ENCODE data around the gene MMP24. TPM values are rescaled to one million over a fixed set of nuclear protein-coding genes. Genes with fewer than 3 reads are reported as not detected.
"Not testable (repeated sequence)": the region's sequence is repeated elsewhere in the genome, so short reads cannot be mapped to it uniquely, and the experiment has no call there.

MMP24 gene
- total RNA-seq, 3 donors from 2014 or later: 0.80 to 2.5 (median 0.98) TPM

DNA sequence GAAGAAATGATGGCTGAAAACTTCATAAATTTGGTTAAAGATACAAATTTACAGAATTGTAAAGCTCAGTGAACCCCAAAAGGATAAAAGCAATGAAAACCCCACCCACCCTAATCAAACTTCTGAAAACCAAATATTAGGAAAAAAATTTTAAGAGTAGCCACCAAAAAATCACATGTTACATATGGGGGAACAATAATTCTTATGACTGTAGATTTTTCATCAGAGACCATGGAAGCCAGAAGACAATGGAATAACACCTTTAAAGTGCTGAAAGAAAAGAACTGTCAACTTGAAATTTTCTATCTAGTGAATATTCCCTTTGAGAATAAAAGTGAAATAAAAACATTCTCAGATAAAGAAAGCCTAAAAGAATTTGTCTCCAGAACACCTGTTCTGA, 30.2 kb upstream of the MMP24 start:
- Histone ChIP-seq H3K36me3 (no peaks in the 10 kb centered on the region), H3K4me3 (no peak overlapping the region), H3K27ac (no peak overlapping the region), H3K27me3 (no peaks in the 10 kb centered on the region), H3K9me3 (peaks cover 17 to 22% of the 10 kb centered on the region in 2 donors), H3K4me1 (no peaks in the 10 kb centered on the region)
- intact Hi-C loops (cut with DNase I; ENCODE audit: low total_unique reads): no loop called here
- no peak for DNase-seq (ENCODE audit: low spot score in 2 of 2)
- TF ChIP-seq POLR2A (IDR thresholded peaks at IDR 0.05) (no peak), POLR2AphosphoS5 (IDR thresholded peaks at IDR 0.05) (no peak)
- TF ChIP-seq, protein P1, sequence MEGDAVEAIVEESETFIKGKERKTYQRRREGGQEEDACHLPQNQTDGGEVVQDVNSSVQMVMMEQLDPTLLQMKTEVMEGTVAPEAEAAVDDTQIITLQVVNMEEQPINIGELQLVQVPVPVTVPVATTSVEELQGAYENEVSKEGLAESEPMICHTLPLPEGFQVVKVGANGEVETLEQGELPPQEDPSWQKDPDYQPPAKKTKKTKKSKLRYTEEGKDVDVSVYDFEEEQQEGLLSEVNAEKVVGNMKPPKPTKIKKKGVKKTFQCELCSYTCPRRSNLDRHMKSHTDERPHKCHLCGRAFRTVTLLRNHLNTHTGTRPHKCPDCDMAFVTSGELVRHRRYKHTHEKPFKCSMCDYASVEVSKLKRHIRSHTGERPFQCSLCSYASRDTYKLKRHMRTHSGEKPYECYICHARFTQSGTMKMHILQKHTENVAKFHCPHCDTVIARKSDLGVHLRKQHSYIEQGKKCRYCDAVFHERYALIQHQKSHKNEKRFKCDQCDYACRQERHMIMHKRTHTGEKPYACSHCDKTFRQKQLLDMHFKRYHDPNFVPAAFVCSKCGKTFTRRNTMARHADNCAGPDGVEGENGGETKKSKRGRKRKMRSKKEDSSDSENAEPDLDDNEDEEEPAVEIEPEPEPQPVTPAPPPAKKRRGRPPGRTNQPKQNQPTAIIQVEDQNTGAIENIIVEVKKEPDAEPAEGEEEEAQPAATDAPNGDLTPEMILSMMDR (IDR thresholded peaks at IDR 0.05): no peak

DNA sequence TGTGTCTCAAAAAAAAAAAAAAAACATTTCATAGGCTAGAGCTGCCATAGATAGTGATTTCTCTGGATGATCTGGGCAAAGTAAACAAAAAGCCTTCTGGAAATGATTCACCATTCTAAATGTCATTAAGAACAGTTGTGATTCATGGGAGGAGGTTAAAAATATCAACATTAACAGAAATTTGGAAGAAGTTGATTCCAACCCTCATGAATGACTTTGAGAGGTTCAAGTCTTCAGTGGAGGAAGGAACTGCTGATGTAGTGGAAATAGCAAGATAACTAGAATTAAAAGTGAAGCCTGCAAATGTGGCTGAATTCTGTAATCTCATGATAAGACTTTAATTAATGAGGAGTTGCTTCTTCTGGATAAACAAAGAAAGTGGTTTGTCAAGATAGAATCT, 26.8 kb upstream of the MMP24 start:
- Histone ChIP-seq H3K4me1 (no peaks in the 10 kb centered on the region), H3K36me3 (no peaks in the 10 kb centered on the region), H3K9me3 (peaks cover 17 to 30% of the 10 kb centered on the region in 2 donors), H3K27me3 (no peaks in the 10 kb centered on the region), H3K4me3 (no peak overlapping the region), H3K27ac (no peak overlapping the region)
- intact Hi-C loops (cut with DNase I; ENCODE audit: low total_unique reads): no loop called here
- TF ChIP-seq, protein P1 (IDR thresholded peaks at IDR 0.05): no peak
- TF ChIP-seq POLR2A (IDR thresholded peaks at IDR 0.05) (no peak), POLR2AphosphoS5 (IDR thresholded peaks at IDR 0.05) (no peak)
- no peak for DNase-seq (ENCODE audit: low spot score in 2 of 2)

DNA sequence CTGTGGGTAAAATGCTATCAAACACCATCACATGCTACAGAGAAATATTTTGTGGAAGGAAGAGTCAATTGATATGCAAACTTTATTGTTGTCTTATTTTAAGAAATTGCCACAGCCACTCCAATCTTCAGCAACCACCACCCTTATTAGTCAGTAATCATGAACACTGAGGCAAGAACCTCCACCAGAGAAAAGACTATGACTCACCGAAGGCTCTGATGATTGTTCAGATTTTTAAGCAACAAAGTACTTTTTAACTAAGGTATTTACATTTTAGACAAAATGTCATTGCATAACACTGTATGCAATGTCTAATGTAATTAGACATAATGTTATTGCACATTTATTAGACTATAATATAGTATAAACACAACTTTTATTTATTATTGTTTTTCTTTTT, 26.2 kb upstream of the MMP24 start:
- Histone ChIP-seq H3K4me1 (no peaks in the 10 kb centered on the region), H3K36me3 (no peaks in the 10 kb centered on the region), H3K9me3 (peaks cover 17 to 30% of the 10 kb centered on the region in 2 donors), H3K27me3 (no peaks in the 10 kb centered on the region), H3K4me3 (no peak overlapping the region), H3K27ac (no peak overlapping the region)
- no peak for DNase-seq (ENCODE audit: low spot score in 2 of 2)
- intact Hi-C loops (cut with DNase I; ENCODE audit: low total_unique reads): no loop called here
- TF ChIP-seq, protein P1 (IDR thresholded peaks at IDR 0.05): no peak
- no peak for TF ChIP-seq POLR2AphosphoS5 (IDR thresholded peaks at IDR 0.05)
- no peak for TF ChIP-seq POLR2A (IDR thresholded peaks at IDR 0.05)

DNA sequence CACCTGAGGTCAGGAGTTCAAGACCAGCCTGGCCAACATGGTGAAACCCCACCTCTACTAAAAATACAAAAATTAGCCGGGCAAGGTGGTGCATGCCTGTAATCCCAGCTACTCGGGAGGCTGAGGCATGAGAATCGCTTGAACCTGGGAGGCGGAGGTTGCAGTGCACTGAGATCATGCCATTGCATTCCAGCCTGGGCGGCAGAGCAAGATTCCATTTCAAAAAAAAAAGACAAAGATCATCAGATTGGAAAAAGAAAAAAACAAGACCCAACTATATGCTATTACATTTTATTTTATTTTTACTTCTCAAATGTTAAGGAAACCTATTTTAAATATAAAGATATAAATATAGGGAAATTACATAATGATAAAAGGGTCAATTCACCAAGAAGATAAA, 25.0 kb upstream of the MMP24 start:
- intact Hi-C loops (cut with DNase I; ENCODE audit: low total_unique reads); H3K27ac ChIP-seq; H3K27me3 ChIP-seq; DNase-seq (ENCODE audit: low spot score in 2 of 2); H3K36me3 ChIP-seq; H3K4me3 ChIP-seq; H3K4me1 ChIP-seq: not testable (repeated sequence)
- peaks cover 11 to 27% of the 10 kb centered on the region in 2 donors for H3K9me3 ChIP-seq

DNA sequence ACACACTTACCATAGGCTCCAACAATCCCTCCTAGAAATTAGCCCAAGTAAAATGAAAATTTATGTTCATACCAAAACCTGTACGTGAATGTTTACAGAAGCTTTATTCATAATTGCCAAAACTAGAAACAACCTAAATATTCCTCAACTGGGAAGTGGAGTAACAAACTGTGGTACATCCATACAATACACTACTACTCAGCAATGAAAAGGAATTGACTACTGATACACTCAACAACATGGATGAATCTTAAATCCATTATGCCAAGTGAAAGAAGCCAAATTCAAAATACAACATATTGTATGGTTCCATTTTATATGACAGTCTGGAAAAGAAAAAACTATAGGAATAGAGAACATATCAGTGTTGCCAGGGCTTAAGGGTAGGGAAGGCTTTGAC, 19.7 kb upstream of the MMP24 start:
- no peak for DNase-seq (ENCODE audit: low spot score in 2 of 2)
- no peak overlapping the region for H3K27ac ChIP-seq
- no peak overlapping the region for H3K4me3 ChIP-seq
- no peaks in the 10 kb centered on the region for H3K27me3 ChIP-seq
- H3K9me3 ChIP-seq: peaks cover 0 to 8% of the 10 kb centered on the region in 2 donors
- no peaks in the 10 kb centered on the region for H3K4me1 ChIP-seq
- H3K36me3 ChIP-seq: no peaks in the 10 kb centered on the region
- TF ChIP-seq, protein P1 (IDR thresholded peaks at IDR 0.05): no peak
- TF ChIP-seq POLR2A (IDR thresholded peaks at IDR 0.05) (no peak), POLR2AphosphoS5 (IDR thresholded peaks at IDR 0.05) (no peak)
- intact Hi-C loops (cut with DNase I; ENCODE audit: low total_unique reads): loop anchor here (5.0 kb wide), 1 partner anchor 60 kb away; the partner anchor contains the start of gene EDEM2
